Measurements from ENCODE around the gene TENT4B.

DNA sequence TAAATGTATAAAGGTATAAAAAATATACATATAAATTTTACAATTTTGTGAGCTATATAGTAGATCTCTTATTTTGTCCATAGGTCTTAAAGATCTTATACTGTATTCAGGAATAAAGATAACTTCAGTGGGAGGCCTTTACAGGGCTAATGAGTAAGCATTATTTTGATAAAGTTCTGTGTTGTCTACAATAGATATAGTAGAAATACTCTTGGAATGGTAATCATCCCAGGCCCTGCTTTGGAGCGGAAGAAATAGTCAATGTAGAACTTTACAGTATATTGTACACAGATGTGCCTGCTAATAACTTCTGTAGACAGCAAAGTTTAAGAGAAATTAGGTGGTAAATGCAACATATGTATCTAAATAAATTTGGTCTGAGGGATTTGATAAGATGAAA is 42.6 kb downstream of the TENT4B start:
- TF ChIP-seq FOXK2 (IDR thresholded peaks at IDR 0.05) (no peak), ELF4 (IDR thresholded peaks at IDR 0.05) (no peak), ARNT (IDR thresholded peaks at IDR 0.05) (no peak), FOXM1 (IDR thresholded peaks at IDR 0.05; ENCODE audit: borderline replicate concordance) (no peak), SUZ12 (IDR thresholded peaks at IDR 0.05) (no peak), CTBP1 (IDR thresholded peaks at IDR 0.05; ENCODE audit: borderline replicate concordance) (no peak), TARDBP (IDR thresholded peaks at IDR 0.05) (no peak), SP1 (IDR thresholded peaks at IDR 0.05) (no peak), BHLHE40 (IDR thresholded peaks at IDR 0.05; ENCODE audit: borderline replicate concordance) (no peak), FOXA1 (IDR thresholded peaks at IDR 0.05) (no peak), ZNF384 (IDR thresholded peaks at IDR 0.05) (no peak), L3MBTL2 (conservative IDR thresholded peaks at IDR 0.05) (no peak)
- TF ChIP-seq, protein P1, sequence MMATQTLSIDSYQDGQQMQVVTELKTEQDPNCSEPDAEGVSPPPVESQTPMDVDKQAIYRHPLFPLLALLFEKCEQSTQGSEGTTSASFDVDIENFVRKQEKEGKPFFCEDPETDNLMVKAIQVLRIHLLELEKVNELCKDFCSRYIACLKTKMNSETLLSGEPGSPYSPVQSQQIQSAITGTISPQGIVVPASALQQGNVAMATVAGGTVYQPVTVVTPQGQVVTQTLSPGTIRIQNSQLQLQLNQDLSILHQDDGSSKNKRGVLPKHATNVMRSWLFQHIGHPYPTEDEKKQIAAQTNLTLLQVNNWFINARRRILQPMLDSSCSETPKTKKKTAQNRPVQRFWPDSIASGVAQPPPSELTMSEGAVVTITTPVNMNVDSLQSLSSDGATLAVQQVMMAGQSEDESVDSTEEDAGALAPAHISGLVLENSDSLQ (IDR thresholded peaks at IDR 0.05): no peak
